GM10266 (cell line): ENCODE results near the gene ZNF286A.
"Not testable (repeated sequence)": the region's sequence is repeated elsewhere in the genome, so short reads cannot be mapped to it uniquely, and the experiment has no call there.

ENCODE experiments used
- DNase-seq: peaks from one replicate; pipeline ENCODE4 v3.0.0; 2012; ENCODE audit errors: extremely low spot score
- TF ChIP-seq, protein P1 (sequence below): IDR thresholded peaks from 2 replicates; pipeline ENCODE4 v1.5.1; 2012; ENCODE audit warnings: mild to moderate bottlenecking, low read depth; ENCODE audit not compliant: control insufficient read depth, insufficient read depth; ENCODE audit errors: missing control alignments

ZNF286A gene

DNA sequence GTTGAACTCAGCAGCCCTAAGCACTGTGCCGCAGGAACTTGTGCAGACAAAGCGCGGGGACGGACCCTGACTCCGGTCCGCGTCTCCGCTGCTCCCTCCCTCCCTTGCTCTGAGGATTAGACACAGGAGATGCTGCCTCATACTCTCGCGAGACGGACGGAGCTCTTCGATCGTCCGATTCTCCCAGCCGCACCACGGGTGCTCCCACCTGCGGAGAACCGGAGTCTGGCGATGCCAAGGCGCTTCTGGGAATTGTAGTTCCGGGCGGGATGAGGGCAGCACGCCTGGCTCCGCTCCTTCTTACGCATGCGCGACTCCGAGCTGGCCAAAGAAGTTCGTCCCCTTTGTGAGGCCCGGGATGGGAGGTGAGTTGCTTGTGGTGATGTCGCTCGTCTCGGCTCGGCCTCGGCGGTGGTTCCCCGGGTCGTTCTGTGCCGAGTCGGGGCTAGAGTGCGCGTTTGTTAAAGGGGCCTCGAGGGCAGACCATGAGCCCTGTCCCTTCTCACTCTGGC is at the start of gene ZNF286A:
TSS of gene ZNF286A (plus strand) at position 340 of the 512 bp plus-strand sequence. CDS start 578 bp downstream, outside the sequence.
- DNase-seq = peak; percentile 94

DNA sequence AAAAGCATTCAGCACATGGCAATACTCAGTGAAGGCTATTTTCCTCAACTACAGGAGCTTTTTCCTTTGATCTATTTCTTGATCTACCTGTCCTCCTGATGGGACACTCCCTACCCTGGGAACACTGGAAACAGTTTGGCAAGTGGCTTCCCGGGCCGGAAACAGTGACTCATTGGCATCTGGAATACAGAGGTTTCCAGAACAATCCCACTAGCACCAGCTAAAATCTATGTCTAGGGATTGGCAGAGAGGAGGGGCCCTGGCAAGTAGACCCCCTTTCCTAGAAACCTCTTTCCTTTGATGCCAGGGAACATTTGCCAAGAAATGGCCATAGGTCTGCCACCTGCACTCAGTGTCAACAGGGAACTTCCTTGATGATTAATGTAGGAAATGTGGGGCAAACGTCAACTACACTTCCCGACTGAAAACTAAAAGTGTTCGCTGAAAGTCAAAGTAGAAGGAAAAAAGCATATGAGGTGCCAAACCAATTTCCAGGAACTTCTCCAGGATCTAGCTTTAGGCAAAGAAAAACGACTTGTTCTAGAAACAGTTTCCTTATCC is 49.6 kb upstream of the ZNF286A start:
- TF ChIP-seq, protein P1, sequence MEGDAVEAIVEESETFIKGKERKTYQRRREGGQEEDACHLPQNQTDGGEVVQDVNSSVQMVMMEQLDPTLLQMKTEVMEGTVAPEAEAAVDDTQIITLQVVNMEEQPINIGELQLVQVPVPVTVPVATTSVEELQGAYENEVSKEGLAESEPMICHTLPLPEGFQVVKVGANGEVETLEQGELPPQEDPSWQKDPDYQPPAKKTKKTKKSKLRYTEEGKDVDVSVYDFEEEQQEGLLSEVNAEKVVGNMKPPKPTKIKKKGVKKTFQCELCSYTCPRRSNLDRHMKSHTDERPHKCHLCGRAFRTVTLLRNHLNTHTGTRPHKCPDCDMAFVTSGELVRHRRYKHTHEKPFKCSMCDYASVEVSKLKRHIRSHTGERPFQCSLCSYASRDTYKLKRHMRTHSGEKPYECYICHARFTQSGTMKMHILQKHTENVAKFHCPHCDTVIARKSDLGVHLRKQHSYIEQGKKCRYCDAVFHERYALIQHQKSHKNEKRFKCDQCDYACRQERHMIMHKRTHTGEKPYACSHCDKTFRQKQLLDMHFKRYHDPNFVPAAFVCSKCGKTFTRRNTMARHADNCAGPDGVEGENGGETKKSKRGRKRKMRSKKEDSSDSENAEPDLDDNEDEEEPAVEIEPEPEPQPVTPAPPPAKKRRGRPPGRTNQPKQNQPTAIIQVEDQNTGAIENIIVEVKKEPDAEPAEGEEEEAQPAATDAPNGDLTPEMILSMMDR = no peak
- DNase-seq = no peak

DNA sequence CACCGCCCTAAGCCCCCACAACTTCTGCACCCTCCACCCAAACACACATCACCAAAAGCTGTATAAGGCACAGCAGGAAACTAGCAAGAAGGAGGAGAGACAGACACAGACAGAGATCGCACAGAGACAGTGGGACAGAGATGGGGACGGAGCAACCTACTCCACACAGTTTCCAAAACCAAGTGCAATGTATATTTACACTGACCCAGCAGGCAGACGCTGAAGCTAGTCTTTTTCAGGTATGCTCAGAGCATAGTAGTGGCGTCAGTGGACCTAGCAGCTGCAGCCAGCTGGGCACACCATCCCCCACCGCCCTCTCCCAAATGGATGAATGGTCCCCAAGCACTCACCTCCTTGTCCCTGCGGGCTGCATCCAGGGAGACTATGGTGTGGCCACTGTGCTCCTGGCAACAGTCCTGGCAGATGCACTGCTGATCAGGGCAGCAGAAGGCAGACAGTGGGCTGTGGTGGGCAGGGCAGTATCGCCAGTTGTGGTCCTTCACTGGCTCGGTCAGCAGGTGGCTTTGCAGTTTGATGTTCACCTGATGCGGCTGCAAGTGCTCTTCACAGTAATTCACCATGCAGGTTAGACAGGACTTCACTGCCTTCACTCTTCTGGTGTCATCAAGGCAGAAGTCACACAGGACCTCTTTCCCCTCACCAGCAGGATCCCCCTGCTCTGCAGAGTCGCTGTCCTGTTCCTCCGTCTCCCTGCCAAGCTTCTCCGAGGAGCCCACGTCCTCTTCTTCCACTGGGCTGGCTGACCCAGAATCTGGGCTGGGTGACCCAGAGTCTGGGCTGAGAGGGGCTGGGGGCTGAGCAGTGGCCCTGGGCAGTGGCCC is 48.6 kb upstream of the ZNF286A start:
- TF ChIP-seq, protein P1 = no peak
- no peak for DNase-seq

DNA sequence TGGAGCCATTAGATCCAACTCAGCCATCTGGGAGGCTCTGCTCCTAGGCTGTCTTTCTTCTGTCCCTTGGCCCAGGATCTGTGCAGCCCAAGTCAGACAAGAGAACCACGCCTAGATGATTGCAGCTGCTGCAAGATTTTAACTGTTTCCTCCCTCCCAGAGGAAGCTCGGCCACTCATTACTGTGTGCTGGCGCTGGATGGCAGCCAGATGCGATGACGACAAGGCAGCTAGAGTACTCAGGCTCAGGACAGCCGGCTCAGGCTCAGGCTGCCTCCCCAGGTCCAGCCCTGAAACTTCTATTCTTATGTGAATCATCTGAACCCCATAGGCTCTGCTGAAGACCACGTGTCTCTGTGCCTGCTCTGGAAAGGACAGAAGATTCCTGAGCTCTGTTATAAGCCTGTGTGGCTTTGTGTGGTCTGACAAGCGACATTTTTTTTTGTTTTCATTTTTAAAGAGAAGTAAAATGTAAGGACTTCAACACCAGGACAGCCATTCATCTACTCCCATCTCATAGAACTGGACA is 47.9 kb upstream of the ZNF286A start:
- TF ChIP-seq, protein P1 = no peak
- peak; percentile 50 for DNase-seq

DNA sequence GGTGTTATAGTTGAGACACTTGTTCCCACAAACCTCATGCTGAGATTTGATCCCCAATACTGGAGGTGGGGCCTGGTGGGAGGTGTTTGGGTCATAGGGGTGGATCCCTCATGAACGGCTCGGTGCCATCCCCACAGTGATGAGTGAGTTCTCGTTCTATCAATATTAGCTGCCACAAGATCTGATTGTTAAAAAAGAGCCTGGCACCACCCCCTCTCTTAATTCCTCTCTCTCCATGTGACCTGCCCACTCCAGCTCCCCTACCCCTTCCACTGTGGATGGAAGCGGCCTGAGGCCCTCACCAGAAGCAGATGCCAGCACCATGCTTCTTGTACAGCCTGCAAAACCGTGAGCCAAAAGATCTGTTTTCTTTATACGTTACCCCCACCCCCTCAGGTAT is 46.6 kb upstream of the ZNF286A start:
- TF ChIP-seq, protein P1 = no peak
- DNase-seq = no peak

DNA sequence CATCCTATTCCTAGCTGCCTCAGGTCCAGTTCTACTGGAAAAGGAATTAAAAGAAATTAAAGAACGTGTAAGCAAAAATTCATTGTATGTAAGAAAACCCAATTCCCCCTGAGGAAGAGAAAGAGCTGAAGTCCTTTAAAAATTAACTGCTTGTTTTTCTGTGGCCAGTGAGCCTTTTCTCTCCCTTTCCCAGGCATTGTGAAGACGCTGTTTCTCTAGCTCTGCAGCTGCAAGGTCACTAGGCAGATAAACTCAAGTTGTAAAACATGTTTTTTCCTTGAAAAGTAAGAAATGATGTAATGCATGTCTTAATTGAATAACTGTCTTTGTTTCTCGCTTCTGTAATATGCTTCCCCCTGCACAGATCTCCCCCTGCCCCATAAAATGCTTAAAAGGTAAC is 45.2 kb upstream of the ZNF286A start:
- not testable (repeated sequence) for DNase-seq

DNA sequence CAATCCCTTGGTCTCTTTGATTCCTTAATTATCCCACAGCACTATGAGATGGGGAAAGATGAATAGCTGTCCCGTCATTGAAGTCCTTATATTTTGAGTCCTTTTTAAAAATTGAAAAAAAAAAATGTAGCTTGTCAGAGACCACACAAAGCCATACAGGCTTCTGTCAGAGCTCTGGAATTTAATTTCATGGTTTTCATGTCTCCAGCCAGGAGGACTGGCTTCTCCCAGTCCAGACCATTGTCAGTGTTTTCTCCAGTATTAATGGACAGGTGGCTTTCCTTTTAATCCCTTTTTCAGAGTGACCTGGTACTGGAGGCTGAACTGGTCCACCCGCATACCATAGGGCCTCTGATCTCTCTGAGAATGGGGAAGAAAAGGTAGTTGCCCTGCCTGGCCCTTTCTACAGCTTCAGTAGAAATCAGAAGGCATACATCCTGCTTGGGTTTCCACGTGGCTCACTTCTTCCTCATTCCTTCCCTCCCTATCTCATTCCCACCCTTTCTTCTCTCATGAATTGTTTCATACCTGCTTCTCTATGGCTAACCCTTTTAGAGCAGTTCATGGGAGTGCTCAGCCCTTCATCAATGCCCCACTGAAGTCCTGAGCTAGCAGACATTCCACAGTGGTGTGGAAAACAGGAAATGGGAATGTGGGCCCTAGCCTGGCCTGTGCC is 44.5 kb upstream of the ZNF286A start:
- TF ChIP-seq, protein P1 = no peak
- no peak for DNase-seq

DNA sequence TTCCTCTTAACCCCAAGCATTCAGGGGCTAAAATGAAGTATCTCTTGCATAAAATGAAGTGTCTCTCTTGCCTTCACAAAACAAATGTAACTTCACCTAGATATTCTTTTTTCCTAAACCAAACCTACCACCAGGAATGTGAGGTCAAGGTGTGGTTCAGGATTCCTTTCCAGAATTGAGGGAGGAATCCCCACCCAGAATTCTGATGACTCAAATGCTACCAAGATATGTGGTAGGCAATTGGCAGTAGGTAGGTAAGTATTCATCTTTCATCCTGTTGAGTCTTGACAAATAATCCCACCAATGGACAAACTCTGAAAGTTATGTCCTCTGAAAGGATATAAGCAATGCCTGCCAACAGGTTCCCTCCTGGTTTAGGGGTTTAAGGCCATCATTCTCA is 41.7 kb upstream of the ZNF286A start:
- DNase-seq = no peak
- TF ChIP-seq, protein P1 = no peak
